GM21360 (cell line): Measurements from ENCODE around the gene COL4A4.
"Not testable (repeated sequence)": the region's sequence is repeated elsewhere in the genome, so short reads cannot be mapped to it uniquely, and the experiment has no call there.

Experiments
- ATAC-seq: cut with Tn5 transposase; IDR thresholded peaks from one replicate; pipeline ENCODE4 v1.9.1; 2021; ENCODE audit warnings: mild to moderate bottlenecking, moderate library complexity; ENCODE audit not compliant: unreplicated experiment

The COL4A4 gene

GRCh38 chr2:227117852-227118251, 46.2 kb downstream of the COL4A4 start:
- ATAC-seq: no peak

- peak; percentile 67 for ATAC-seq
Measured at GRCh38 chr2:227117027-227117426, 47.0 kb downstream of the COL4A4 start.

GRCh38 chr2:227115761-227116160, 48.2 kb downstream of the COL4A4 start:
- no peak for ATAC-seq

- peak; percentile 74 for ATAC-seq
Measured at GRCh38 chr2:227106845-227107759, 56.9 kb downstream of the COL4A4 start.

GRCh38 chr2:227103583-227103982, 60.4 kb downstream of the COL4A4 start:
- no peak for ATAC-seq

- no peak for ATAC-seq
Measured at GRCh38 chr2:227099340-227099739, 64.7 kb downstream of the COL4A4 start.

- ATAC-seq: no peak
Measured at GRCh38 chr2:227098162-227098515, 65.9 kb downstream of the COL4A4 start.

GRCh38 chr2:227097495-227098161, 66.4 kb downstream of the COL4A4 start:
- no peak for ATAC-seq

GRCh38 chr2:227095346-227095745, 68.7 kb downstream of the COL4A4 start:
- no peak for ATAC-seq

- ATAC-seq: peak; percentile 98
Measured at GRCh38 chr2:227082286-227082685, 81.7 kb downstream of the COL4A4 start.

- no peak for ATAC-seq
Measured at GRCh38 chr2:227079726-227080125, 84.3 kb downstream of the COL4A4 start.

- not testable (repeated sequence) for ATAC-seq
Measured at GRCh38 chr2:227065065-227065464, 98.9 kb downstream of the COL4A4 start.

- no peak for ATAC-seq
Measured at GRCh38 chr2:227058888-227059399, 105.1 kb downstream of the COL4A4 start.

- ATAC-seq: no peak
Measured at GRCh38 chr2:227057743-227058447, 106.1 kb downstream of the COL4A4 start.

GRCh38 chr2:227057060-227057459, 106.9 kb downstream of the COL4A4 start:
- no peak for ATAC-seq

- ATAC-seq: no peak
Measured at GRCh38 chr2:227054006-227054405, 110.0 kb downstream of the COL4A4 start.

- no peak for ATAC-seq
Measured at GRCh38 chr2:227052879-227053278, 111.1 kb downstream of the COL4A4 start.

- ATAC-seq: no peak
Measured at GRCh38 chr2:227043981-227044380, 120.0 kb downstream of the COL4A4 start.

GRCh38 chr2:227038550-227039189, 125.3 kb downstream of the COL4A4 start:
- ATAC-seq: no peak

GRCh38 chr2:227036527-227036926, 127.5 kb downstream of the COL4A4 start:
- ATAC-seq: no peak
